CD14-positive monocyte (primary cell): ENCODE data around the gene ESPNL. TPM values are rescaled to one million over a fixed set of nuclear protein-coding genes. Genes with fewer than 3 reads are reported as not detected.

Experiments
- DNase-seq, 3 donors: peaks; one replicate each; pipeline ENCODE4 v3.0.0-alpha.2; 2011 to 2022
- H2AFZ ChIP-seq: 2 replicates; pipeline ENCODE4 v1.6.0; 2012; ENCODE audit warnings: mild to moderate bottlenecking, low read depth, low read length, inconsistent platforms; ENCODE audit not compliant: insufficient read depth, poor library complexity, severe bottlenecking
- H3K27ac ChIP-seq, 2 donors: 1 replicate in 1 of 2; 2 replicates in 1 of 2; pipeline ENCODE4 v1.5.1; 2012 to 2013; ENCODE audit warnings: low read length in 2 of 2, control low read depth in 1 of 2, inconsistent platforms in 1 of 2, low read depth in 1 of 2, mild to moderate bottlenecking in 1 of 2
- H3K27me3 ChIP-seq, 2 donors: one replicate each; pipeline versions ENCODE4 v1.6.0 to v1.6.1; 2011 to 2013; ENCODE audit warnings: low read length in 2 of 2; ENCODE audit not compliant: control insufficient read depth in 2 of 2, insufficient read depth in 2 of 2
- H3K36me3 ChIP-seq, 2 donors: replicated peaks in 1 of 2; 1 replicate in 1 of 2; 2 replicates in 1 of 2; pipeline versions ENCODE4 v1.5.1 to v1.6.1; 2012 to 2013; ENCODE audit warnings: low read length in 2 of 2, control low read depth in 1 of 2, inconsistent platforms in 1 of 2, mild to moderate bottlenecking in 1 of 2; ENCODE audit not compliant: insufficient read depth in 2 of 2, control insufficient read depth in 1 of 2
- H3K4me1 ChIP-seq, 2 donors: 1 replicate in 1 of 2; 2 replicates in 1 of 2; pipeline versions ENCODE4 v1.5.1 to v1.6.1; 2012 to 2013; ENCODE audit warnings: low read length in 2 of 2, control low read depth in 1 of 2, inconsistent platforms in 1 of 2, mild to moderate bottlenecking in 1 of 2, moderate library complexity in 1 of 2; ENCODE audit not compliant: insufficient read depth in 2 of 2, control insufficient read depth in 1 of 2
- H3K4me2 ChIP-seq: replicated peaks from 2 replicates; pipeline ENCODE3; 2012; ENCODE audit warnings: low read length, moderate library complexity, mild to moderate bottlenecking; ENCODE audit not compliant: poor library complexity, severe bottlenecking; ENCODE audit errors: extremely low read depth
- H3K4me3 ChIP-seq, 3 experiments: fragments of 200-600 bp in 1 of 3; sonication (generic) in 1 of 3; replicated peaks in 1 of 3; 1 replicate in 2 of 3; 2 replicates in 1 of 3; pipeline ENCODE4 v1.5.1; 2011 to 2013; ENCODE audit warnings: low read length in 3 of 3, mild to moderate bottlenecking in 3 of 3, control low read depth in 2 of 3, low read depth in 2 of 3, inconsistent platforms in 1 of 3, moderate library complexity in 1 of 3
- H3K79me2 ChIP-seq: 2 replicates; pipeline ENCODE4 v1.6.0; 2012; ENCODE audit warnings: mild to moderate bottlenecking, control low read depth, inconsistent platforms, low read length, moderate library complexity; ENCODE audit not compliant: insufficient read depth
- H3K9ac ChIP-seq: 2 replicates; pipeline ENCODE4 v1.6.0; 2017; ENCODE audit warnings: low read length, mild to moderate bottlenecking; ENCODE audit not compliant: insufficient read depth, poor library complexity, severe bottlenecking
- H3K9me3 ChIP-seq, 2 donors: replicated peaks in 1 of 2; 1 replicate in 1 of 2; 2 replicates in 1 of 2; pipeline versions ENCODE4 v1.5.1 to v1.6.1; 2012 to 2013; ENCODE audit warnings: low read length in 2 of 2, control low read depth in 1 of 2; ENCODE audit not compliant: control insufficient read depth in 1 of 2, insufficient read depth in 1 of 2
- H4K20me1 ChIP-seq: 2 replicates; pipeline ENCODE4 v1.6.0; 2012; ENCODE audit warnings: mild to moderate bottlenecking, low read length, control low read depth, moderate library complexity; ENCODE audit not compliant: insufficient read depth
- H3K27ac Mint-ChIP-seq, 7 donors: one replicate each; pipeline ENCODE4 v1.8.0; 2020; ENCODE audit warnings: mild to moderate bottlenecking in 7 of 7, mixed read lengths in 7 of 7, moderate library complexity in 6 of 7, inconsistent platforms in 2 of 7
- H3K27me3 Mint-ChIP-seq, 3 donors: one replicate each; pipeline ENCODE4 v1.8.0; 2021 to 2022; ENCODE audit warnings: low read depth in 3 of 3, mild to moderate bottlenecking in 3 of 3, mixed read lengths in 3 of 3, moderate library complexity in 3 of 3, inconsistent platforms in 1 of 3
- H3K36me3 Mint-ChIP-seq, 2 donors: one replicate each; pipeline ENCODE4 v1.8.0; 2020; ENCODE audit warnings: mixed read lengths in 2 of 2, inconsistent platforms in 1 of 2, mild to moderate bottlenecking in 1 of 2
- H3K4me1 Mint-ChIP-seq: one replicate; pipeline ENCODE4 v1.8.0; 2020; ENCODE audit warnings: mild to moderate bottlenecking, mixed read lengths
- H3K4me3 Mint-ChIP-seq, 2 donors: one replicate each; pipeline ENCODE4 v1.8.0; 2020; ENCODE audit warnings: mild to moderate bottlenecking in 2 of 2, mixed read lengths in 2 of 2, moderate library complexity in 1 of 2
- H3K9me3 Mint-ChIP-seq, 7 donors: one replicate each; pipeline ENCODE4 v1.8.0; 2020 to 2022; ENCODE audit warnings: mixed read lengths in 7 of 7, mild to moderate bottlenecking in 6 of 7, moderate library complexity in 6 of 7, inconsistent platforms in 2 of 7
- CTCF ChIP-seq: fragments of 200-600 bp; IDR thresholded peaks from one replicate; pipeline ENCODE4 v1.8.0; 2022; ENCODE audit warnings: antibody characterized with exemption, mild to moderate bottlenecking
- WGBS: methylation state at CpG from one replicate; pipeline ENCODE4 v1.1.5; 2013; ENCODE audit warnings: missing lambda C conversion rate; ENCODE audit not compliant: insufficient coverage; 5-methylcytosine and 5-hydroxymethylcytosine counted together
- intact Hi-C, 2 donors: fragments of 100-400 bp; cut with micrococcal nuclease; formaldehyde crosslinking; loops; one replicate each; pipeline versions ENCODE4 v1.15.0 to v1.15.1; 2023
- polyA plus RNA-seq, 3 donors: library from polyadenylated mRNA; depleted of rRNA in 1 of 3; unstranded in 2 of 3; stranded (reverse) in 1 of 3; fragments of 300-500 nt in 2 of 3; fragments of >200 nt in 1 of 3; fragmentation: Illumina TruSeq in 2 of 3; gene quantifications; 1 replicate in 2 of 3; 2 replicates in 1 of 3; pipeline ENCODE4 v1.2.3, GENCODE V29; 2012 to 2021

The ESPNL gene
- polyA plus RNA-seq, 3 donors, result not detected

GRCh38 chr2:238174701-238175100, 74.6 kb downstream of the ESPNL start:
- Histone ChIP-seq H3K36me3 (peaks cover 89 to 98% of the 10 kb centered on the region in 2 donors), H4K20me1 (no peaks in the 10 kb centered on the region), H3K79me2 (no peaks in the 10 kb centered on the region), H3K9me3 (no peaks in the 10 kb centered on the region), H3K27me3 (no peaks in the 10 kb centered on the region), H3K27ac (no peak overlapping the region), H2AFZ (no peak overlapping the region), H3K4me1 (no peaks in the 10 kb centered on the region), H3K4me3 (no peak overlapping the region), H3K4me2 (no peak overlapping the region), H3K9ac (no peak overlapping the region)
- intact Hi-C loops, result no loop called here
- H3K27ac Mint-ChIP-seq, result no peak overlapping the region
- TF ChIP-seq CTCF, result no peak
- H3K36me3 Mint-ChIP-seq, result peaks cover 84 to 95% of the 10 kb centered on the region in 2 donors
- no peaks in the 10 kb centered on the region for H3K9me3 Mint-ChIP-seq
- peaks cover 0 to 3% (median 1%) of the 10 kb centered on the region in 3 donors for H3K27me3 Mint-ChIP-seq
- peaks cover 5% of the 10 kb centered on the region for H3K4me1 Mint-ChIP-seq
- no peak for DNase-seq
- 100% methylated on average over 1 of the region's 3 CpGs for WGBS
- no peak overlapping the region for H3K4me3 Mint-ChIP-seq

GRCh38 chr2:238176613-238177012, 76.5 kb downstream of the ESPNL start:
- no peak overlapping the region for H3K4me3 Mint-ChIP-seq

More at GRCh38 chr2:238176613-238177012, 76.5 kb downstream of the ESPNL start:
- Histone ChIP-seq H3K4me2 (no peak overlapping the region), H3K4me3 (no peak overlapping the region), H3K4me1 (no peaks in the 10 kb centered on the region), H3K79me2 (no peaks in the 10 kb centered on the region), H3K27me3 (no peaks in the 10 kb centered on the region), H2AFZ (no peak overlapping the region), H4K20me1 (no peaks in the 10 kb centered on the region), H3K27ac (no peak overlapping the region), H3K9ac (no peak overlapping the region), H3K9me3 (no peaks in the 10 kb centered on the region), H3K36me3 (peaks cover 92 to 99% of the 10 kb centered on the region in 2 donors)
- H3K9me3 Mint-ChIP-seq, result no peaks in the 10 kb centered on the region
- no peak for DNase-seq
- peaks cover 0 to 3% (median 1%) of the 10 kb centered on the region in 3 donors for H3K27me3 Mint-ChIP-seq
- H3K4me1 Mint-ChIP-seq, result no peaks in the 10 kb centered on the region
- peaks cover 90 to 99% of the 10 kb centered on the region in 2 donors for H3K36me3 Mint-ChIP-seq
- TF ChIP-seq CTCF, result no peak
- intact Hi-C loops, result no loop called here
- no peak overlapping the region for H3K27ac Mint-ChIP-seq
